GM18873 (cell line): ENCODE data around the gene RAB20.
"Not testable (repeated sequence)": the region's sequence is repeated elsewhere in the genome, so short reads cannot be mapped to it uniquely, and the experiment has no call there.

ENCODE experiments used
- ATAC-seq: cut with Tn5 transposase; IDR thresholded peaks from one replicate; pipeline ENCODE4 v1.9.1; 2021; ENCODE audit warnings: mild to moderate bottlenecking, moderate library complexity, moderate number of reproducible peaks; ENCODE audit not compliant: unreplicated experiment, low FRiP score

Gene RAB20

DNA sequence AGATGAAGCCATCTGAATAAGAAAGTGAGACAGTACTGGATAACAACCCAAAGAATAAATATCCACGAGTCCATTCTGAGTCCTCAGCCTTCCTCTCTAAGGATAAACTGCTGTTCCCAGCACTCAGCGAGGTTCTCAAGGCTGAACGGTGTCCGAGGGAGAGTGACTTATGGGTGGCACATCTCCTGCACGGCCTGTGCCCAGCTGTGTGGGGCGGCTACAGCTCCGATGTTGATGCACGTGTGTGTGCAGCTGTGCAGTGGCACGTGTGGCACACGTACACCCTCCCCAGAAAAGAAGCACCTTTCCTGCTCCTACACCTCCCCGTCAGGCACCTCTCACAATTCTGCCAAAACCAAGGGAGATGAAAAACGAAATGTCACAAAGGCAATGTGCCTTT is 45.0 kb downstream of the RAB20 start:
- ATAC-seq: no peak

DNA sequence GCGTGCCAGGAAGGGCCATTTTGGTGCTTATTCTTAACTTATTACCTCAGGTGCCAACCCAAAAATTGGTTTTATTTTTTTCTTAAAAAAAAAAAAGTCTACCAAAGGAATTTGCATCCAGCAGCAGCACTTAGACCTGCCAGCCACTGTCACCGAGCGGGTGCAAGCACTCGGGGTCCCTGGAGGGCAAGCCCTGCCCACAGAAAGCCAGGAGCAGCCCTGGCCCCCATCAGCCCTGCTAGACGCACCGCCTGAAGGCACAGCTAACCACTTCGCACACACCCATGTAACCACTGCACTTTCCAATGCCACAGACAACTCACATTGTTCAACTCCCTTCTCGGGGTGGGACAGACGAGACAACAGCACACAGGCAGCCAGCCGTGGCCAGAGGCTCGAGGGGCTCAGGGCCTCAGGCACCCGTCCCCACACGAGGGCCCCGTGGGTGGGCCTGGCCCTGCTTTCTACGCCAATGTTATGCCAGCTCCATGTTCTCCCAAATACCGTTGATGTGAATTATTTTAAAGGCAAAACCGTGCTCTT is 49.3 kb downstream of the RAB20 start:
- ATAC-seq: no peak

DNA sequence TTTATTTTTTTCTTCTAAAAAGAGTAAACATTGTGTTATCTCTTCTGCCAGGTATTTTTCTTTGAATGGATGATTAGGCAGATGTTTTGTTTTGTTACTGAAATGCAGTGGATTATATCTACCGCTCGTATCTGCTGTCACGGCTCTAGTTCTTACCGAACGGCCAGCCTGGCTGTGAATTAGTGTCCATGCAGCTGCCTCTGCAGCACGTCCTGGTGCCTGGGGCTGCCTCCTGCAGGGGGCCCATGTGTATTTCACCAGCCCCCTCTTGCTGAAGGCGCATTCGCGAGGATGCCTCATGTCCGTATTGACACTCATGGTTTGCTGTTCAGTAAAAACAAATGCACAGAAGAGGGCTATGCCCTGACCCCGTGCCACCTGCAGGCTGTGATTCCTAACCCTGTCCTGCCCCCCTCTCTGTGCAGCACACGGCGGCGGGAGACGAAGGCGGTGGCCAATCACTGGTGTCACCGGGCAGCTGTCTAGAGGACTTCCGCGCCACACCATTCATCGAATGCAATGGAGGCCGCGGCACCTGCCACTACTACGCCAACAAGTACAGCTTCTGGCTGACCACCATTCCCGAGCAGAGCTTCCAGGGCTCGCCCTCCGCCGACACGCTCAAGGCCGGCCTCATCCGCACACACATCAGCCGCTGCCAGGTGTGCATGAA is 49.9 kb downstream of the RAB20 start:
- ATAC-seq: no peak

DNA sequence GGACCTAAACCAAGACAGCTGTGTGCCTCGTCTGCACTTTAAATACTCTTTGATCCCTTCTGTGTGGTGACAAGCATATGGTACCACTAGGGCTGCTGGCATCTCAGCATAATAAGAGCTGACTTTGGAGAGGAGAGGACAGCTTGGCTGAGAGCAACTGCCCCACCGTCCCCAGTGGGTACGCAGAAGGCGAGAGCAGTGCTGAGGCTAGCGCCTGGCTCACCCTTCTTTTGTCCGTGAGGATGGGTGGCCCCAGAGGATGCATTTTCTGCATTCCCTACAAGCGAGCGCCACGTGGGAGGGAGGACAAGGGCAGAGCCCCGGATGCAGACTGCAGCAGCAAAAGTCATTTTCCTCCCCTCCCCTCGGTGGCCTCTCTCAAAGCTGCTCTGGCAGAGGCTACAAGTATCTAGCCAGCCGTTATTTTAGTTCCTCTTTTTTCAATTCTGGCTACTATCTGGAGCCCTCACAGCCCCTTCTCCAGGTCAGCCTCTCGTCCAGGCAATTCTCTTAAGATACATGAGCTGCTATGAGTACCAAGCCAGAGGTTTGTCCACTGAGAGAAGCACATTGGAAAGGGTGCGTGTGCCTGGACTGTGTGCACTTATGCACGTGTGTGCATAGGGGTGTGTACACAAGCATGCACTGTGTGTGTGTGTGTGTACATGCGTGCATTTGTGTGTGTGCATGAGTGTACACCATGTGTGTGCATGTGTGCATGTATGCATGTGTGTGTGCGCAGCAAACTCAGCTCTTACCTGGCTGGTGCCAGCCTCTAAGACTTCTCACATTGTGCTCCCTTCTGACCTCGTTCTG is 51.3 kb downstream of the RAB20 start:
- ATAC-seq: no peak

DNA sequence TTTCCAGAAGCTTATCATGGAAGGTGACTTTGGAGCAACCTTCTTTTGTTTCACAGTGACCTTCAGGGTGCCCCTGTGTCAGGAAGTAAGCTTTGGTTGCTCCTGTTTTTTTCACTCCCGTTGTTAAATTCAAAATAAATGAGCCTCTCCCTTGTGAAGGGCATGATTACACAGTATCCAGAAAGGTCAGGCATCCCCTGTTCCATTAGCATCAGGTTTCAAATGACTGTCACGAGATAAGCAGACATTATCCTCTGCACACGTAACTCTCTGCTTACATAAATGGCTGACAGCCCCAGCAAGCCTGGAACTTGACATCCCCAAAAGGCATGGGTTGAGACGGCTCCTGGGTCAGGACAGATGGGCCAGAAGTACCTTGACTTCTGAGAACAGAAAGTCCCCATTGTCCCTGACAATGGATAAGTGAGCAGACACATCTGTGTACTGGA is 52.0 kb downstream of the RAB20 start:
- no peak for ATAC-seq

DNA sequence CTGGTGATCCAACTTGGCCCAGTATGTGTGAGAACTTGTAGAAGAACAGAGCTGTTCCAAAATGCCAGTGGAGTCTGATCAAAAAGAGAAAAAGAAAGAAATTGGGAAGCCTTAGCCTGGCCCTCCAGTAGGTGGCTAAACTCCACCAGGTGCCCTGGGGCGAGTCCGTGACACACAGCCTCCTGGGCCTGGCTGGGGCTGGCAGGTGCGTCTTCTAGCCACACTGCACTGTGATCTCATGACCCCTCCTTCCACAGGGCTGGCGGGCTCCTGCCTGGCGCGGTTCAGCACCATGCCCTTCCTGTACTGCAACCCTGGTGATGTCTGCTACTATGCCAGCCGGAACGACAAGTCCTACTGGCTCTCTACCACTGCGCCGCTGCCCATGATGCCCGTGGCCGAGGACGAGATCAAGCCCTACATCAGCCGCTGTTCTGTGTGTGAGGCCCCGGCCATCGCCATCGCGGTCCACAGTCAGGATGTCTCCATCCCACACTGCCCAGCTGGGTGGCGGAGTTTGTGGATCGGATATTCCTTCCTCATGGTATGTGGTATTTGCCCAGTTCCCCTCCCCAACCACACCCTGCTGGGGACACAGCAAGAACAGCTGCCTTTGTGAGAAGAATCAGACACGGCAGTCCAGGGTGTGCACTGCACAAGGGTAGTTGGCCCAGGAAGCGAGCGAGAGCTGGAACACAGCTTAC is 53.7 kb downstream of the RAB20 start:
- ATAC-seq: no peak

DNA sequence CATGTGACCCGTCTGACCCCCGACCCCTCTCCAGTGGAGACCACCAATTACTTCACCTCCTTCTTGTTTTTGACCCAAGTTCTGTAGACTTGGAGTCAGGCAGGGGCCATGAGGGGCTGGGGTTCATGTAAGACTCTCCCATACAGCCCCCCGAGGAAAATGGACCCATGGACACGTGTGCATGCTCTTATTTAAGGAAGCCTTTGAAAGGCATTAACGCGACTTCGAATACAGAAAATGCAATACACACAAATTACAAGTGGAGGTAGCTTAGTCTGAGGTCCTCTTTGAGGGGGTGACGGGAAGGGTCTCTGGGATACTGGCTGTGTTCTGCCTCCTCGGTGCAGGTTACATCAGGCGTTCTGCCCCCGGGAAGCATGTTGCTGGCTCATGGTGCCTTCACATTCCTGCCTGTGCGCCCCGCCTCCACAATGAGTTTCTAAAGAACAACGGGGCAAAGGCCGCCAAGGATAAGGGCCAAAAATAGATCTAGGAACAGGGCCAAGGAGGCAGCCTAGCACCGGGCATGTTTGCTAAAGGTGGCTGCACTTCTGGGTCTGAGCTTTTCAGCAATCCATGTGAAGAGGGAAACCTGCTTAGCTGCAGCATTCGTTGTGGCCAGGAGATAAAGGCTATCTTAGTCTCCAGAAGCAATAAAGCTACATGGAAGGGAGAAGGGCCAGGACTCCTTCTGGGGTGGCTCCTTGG is 54.5 kb downstream of the RAB20 start:
- ATAC-seq: no peak

DNA sequence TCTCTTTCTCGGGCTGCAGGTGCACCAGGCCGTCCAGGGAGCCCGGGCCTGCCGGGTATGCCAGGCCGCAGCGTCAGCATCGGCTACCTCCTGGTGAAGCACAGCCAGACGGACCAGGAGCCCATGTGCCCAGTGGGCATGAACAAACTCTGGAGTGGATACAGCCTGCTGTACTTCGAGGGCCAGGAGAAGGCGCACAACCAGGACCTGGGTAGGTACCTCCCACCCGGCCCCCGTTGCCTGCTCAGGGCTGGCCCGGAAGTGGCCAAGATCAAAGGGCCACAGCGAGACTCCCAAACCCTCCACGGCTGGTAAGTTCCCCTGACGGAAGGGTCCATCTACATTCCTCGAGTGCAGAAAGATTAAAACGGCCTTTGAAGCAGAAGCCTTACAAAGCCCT is 55.1 kb downstream of the RAB20 start:
- no peak for ATAC-seq

DNA sequence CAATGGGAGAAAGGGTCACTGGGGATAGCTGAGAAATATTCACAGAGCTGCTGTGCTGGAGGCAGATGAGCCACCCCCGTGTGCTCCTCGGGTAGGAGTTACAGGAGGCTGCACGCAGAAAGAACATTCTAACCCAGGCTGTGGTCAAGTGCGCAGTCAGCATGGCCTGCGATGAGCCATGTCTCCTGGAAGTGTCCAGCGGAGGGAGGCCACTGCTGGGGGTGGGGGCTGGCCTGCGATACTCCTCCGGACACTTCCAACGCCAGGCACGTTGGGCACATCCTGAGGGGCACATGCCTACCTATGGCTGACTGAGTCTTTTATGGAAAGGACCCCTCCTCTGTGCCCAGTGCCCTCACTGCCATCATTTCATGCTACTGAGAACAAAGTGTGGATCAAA is 55.9 kb downstream of the RAB20 start:
- no peak for ATAC-seq

DNA sequence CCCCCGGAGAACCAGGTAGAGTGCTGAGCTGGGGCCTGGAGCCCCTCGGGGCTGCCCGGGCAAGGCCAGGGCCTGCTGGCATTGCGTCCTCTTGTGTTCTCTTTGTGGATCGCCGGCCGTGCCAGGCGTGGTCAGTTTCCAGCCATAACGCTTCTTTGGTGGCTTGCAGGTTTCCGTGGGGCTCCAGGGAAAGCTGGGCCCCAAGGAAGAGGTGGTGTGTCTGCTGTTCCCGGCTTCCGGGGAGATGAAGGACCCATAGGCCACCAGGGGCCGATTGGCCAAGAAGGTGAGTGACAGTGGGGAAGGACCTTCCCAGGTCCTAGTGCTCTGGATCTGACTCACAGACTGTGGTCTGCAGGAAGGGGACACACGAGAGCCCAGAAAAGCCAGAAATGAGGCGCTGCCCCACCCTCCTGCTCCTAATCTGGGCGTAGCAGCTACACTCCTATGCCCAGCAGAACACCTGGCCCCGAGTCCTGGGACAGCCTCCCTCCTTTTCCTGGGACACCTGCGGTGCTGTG is 57.5 kb downstream of the RAB20 start:
- ATAC-seq: no peak

DNA sequence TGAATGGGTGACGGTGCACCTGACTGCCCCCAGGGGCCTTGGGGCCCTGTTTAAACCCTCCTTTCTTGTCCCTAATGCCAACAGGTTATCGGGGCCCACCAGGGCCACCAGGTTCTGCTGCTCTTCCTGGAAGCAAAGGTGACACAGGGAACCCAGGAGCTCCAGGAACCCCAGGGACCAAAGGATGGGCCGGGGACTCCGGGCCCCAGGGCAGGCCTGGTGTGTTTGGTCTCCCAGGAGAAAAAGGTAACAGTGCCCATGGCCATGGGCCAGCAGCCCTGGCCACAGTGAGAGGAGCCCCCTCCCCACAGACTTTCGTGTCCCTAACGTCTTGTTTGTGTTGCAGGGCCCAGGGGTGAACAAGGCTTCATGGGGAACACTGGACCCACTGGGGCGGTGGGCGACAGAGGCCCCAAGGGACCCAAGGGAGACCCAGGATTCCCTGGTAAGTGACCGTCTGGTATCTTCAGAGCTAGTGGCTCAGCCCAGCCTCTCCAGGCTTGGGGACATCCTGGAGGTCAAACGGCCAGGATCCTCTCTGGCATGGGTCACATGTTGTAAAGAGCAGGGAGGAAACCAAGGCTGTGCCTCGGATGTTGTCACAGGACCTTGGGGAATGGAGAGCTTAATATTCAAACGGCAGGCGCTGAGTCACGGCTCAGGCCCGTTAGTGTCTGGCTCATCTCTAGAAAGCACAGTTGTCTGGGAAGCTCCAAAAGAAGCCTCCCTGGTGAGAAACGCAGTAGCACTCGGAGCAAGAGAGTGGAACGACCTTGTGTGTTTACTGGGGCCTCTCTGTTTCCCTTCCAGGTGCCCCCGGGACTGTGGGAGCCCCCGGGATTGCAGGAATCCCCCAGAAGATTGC is 58.3 kb downstream of the RAB20 start:
- ATAC-seq: no peak

DNA sequence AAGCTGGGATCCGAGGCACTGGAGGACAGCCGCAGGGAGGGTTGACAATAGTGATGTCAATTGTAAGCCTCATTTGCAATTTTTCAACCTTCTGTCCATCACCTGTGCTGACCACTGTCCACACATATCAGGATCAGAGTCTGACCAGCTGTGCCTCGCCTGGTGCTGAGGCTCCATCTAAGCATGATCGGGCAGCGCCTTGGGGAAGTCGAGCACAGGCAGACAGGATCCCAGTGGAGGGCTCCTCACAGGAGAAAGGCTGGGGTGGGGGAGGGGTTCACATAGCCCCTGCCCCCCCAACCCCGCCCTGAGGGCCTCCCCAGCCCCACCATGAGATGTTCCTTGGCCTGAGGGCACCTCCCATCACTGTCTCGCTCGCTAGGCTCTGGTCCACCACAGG is 60.3 kb downstream of the RAB20 start:
- ATAC-seq: no peak

DNA sequence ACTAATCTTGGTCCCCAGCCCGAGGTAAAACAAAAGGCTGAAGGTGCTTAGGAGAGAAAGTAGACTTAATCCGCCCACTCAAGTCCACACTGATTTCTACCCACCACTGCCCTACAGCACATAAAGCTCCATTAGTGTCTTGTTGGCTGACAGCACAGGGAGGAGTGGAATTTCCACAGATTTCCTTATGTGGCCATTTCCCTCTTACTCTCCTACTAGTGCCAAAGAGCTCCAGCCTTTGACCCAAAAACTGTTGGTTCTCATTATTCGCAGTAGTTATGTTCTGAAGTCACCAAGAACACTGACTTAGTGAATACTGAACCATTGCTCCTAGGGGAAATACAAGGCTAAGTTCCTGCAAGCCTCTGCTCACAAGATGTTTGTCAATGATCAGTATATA is 61.2 kb downstream of the RAB20 start:
- ATAC-seq: no peak

DNA sequence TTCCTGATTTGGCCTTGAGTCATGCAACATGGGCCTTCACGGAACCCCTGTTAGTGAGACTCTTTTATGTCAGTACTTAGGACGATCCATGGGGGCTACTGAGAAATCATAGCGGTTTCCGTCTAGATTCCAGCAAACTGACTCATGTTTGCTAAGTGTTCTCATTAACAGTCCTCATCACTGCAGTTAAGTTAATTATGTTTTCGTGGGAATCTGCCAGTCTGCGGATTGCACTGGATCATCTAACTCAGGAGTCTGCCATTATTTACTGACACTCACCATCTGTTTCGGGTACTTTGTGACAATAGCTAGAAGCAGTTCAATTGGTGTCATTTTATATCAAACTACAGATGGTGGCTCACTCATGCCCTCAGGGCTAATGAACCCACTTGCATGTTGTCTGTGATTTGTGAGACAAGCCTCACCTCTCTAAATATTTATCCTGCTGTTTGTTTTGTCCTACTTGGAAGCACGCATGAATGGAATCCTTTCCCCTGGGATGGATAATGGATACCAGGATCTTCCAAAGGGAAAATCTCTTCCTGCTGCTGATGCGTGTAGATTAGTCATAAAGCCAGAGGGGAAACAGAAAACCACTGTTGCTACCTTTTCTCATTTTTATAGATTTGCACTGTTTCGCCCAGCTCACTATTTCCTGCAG is 61.8 kb downstream of the RAB20 start:
- ATAC-seq: no peak

DNA sequence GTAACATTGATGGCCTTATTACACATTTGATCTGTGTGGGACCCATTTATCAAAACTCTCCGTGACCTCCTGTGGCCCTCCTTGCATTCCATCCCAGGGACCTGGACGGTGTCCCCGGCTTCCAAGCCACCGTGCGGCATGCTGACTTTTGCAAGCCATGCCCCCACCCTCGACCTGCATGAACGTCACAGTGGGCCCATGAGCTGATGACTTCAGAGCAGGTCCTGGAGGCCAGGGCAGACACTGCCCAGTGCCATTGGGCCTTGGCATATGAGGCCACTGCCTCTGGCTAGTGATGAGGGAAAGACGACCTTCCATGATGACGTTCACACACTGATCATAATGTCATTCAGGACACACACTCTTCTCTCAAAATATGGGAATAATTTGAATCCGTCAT is 62.8 kb downstream of the RAB20 start:
- no peak for ATAC-seq

DNA sequence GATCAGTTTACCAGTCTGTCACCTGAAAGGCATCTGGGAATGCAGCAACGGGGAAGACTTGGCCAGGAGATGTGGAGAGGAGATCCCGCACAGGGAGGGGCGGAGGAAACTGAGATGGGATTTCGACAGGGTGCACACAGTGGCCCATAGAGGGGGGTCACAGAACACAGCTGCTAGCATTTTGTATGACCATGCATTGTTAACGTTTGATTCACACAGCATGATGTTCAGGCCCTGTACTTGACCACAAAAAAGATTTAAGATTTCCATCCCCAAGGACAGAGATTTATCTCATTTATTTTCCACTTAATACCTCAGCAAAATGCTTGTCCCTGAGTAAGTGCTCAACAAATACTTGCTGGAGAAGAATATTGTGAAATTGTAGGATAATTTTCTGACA is 63.2 kb downstream of the RAB20 start:
- ATAC-seq: no peak

DNA sequence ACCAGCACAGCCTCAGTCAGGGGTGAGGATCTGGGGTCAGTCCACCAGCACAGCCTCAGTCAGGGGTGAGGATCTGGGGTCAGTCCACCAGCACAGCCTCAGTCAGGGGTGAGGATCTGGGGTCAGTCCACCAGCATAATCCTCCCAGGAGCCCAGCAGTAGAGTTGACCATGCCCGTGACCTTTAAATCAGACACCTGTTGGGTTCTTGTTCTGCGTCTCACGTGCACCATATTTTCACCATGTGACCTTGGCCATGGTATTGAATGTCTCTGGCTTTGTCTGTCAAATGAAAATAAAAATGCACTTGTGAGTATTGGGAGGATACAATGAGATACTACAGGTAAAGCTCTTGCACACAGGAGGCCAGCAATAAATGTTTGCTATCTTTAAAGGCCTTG is 63.6 kb downstream of the RAB20 start:
- ATAC-seq: not testable (repeated sequence)

DNA sequence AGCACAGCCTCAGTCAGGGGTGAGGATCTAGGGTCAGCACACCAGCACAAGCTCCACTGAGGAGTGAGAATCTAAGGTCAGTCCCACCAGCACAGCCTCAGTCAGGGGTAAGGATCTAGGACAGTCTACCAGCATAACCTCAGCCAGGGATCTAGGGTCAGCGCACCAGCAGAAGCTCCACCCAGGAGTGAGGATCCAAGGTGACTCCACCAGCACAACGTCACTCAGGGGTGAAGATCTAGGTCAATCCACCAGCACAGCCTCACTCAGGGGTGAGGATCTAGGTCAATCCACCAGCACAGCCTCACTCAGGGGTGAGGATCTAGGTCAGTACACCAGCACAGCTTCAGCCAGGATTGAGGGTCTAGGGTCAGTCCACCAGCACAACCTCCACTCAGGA is 64.5 kb downstream of the RAB20 start:
- ATAC-seq: no peak

DNA sequence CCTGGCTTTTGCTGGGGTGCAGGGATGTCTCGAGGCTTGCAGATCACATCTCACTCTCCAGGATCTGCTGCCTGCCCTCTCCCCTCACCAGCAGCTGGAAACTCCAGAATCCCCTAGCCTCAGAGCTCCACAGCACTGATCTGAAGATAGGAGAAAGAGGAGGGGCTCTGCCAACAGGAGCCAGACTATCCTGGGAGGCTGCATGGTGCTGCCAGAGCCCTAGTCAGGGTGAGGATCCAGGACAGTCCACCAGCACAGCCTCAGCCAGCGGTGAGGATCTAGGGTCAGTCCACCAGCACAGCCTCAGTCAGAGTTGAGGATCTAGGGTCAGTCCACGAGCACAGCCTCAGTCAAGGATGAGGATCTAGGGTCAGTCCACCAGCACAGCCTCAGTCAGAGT is 65.2 kb downstream of the RAB20 start:
- no peak for ATAC-seq
